Neuronal stem cell (in vitro differentiated cells): ENCODE data around the gene SMIM36.

Experiments
- DNase-seq: peaks from one replicate; pipeline ENCODE4 v3.0.0-alpha.2; 2013; ENCODE audit warnings: low spot score
- H2AFZ ChIP-seq: one replicate; pipeline ENCODE4 v1.6.1; 2013; ENCODE audit warnings: mild to moderate bottlenecking, low read length, inconsistent platforms
- H2AK5ac ChIP-seq: 2 replicates; pipeline ENCODE4 v1.6.1; 2013; ENCODE audit warnings: low read depth, mild to moderate bottlenecking, inconsistent platforms, low read length, moderate library complexity, mixed read lengths
- H2BK120ac ChIP-seq: 2 replicates; pipeline ENCODE4 v1.6.1; 2013; ENCODE audit warnings: low read depth, mild to moderate bottlenecking, inconsistent platforms, low read length, moderate library complexity, mixed read lengths
- H2BK12ac ChIP-seq: one replicate; pipeline ENCODE4 v1.6.1; 2013; ENCODE audit warnings: low read length, inconsistent platforms
- H2BK15ac ChIP-seq: 2 replicates; pipeline ENCODE4 v1.6.1; 2013; ENCODE audit warnings: mild to moderate bottlenecking, low read length, inconsistent platforms, mixed read lengths
- H2BK5ac ChIP-seq: one replicate; pipeline ENCODE4 v1.6.1; 2013; ENCODE audit warnings: inconsistent platforms, mild to moderate bottlenecking, low read length, moderate library complexity
- H3K14ac ChIP-seq: one replicate; pipeline ENCODE4 v1.6.1; 2013; ENCODE audit warnings: low read length, inconsistent platforms
- H3K18ac ChIP-seq: 2 replicates; pipeline ENCODE4 v1.6.1; 2013; ENCODE audit warnings: low read length, inconsistent platforms
- H3K23ac ChIP-seq: 2 replicates; pipeline ENCODE4 v1.6.1; 2013; ENCODE audit warnings: low read depth, mild to moderate bottlenecking, mixed read lengths, low read length, inconsistent platforms; ENCODE audit not compliant: poor library complexity
- H3K27ac ChIP-seq: replicated peaks from 3 replicates; pipeline ENCODE4 v1.5.1; 2013; ENCODE audit warnings: low read length, inconsistent platforms
- H3K27me3 ChIP-seq, 3 experiments: 2 replicates each; pipeline ENCODE4 v1.6.1; 2013; ENCODE audit warnings: low read length in 3 of 3, mild to moderate bottlenecking in 2 of 3, inconsistent platforms in 1 of 3, low read depth in 1 of 3, mixed read lengths in 1 of 3, moderate library complexity in 1 of 3; ENCODE audit not compliant: control insufficient read depth in 3 of 3, insufficient read depth in 3 of 3
- H3K36me3 ChIP-seq, 2 donors: replicated peaks in 1 of 2; 2 replicates each; pipeline ENCODE4 v1.6.1; 2013; ENCODE audit warnings: low read length in 2 of 2; ENCODE audit not compliant: control insufficient read depth in 2 of 2, insufficient read depth in 2 of 2
- H3K4ac ChIP-seq: 2 replicates; pipeline ENCODE4 v1.6.1; 2013; ENCODE audit warnings: inconsistent platforms, mild to moderate bottlenecking, low read length, moderate library complexity
- H3K4me1 ChIP-seq, 2 donors: 1 replicate in 1 of 2; 2 replicates in 1 of 2; pipeline ENCODE4 v1.6.1; 2013; ENCODE audit warnings: low read length in 2 of 2, low read depth in 1 of 2; ENCODE audit not compliant: control insufficient read depth in 2 of 2, insufficient read depth in 1 of 2
- H3K4me2 ChIP-seq: one replicate; pipeline ENCODE4 v1.6.1; 2013; ENCODE audit warnings: mild to moderate bottlenecking, low read length, inconsistent platforms; ENCODE audit not compliant: insufficient read depth, poor library complexity, severe bottlenecking
- H3K4me3 ChIP-seq, 2 donors: 2 replicates each; pipeline ENCODE4 v1.5.1; 2013; ENCODE audit warnings: low read length in 2 of 2, mild to moderate bottlenecking in 2 of 2, inconsistent platforms in 1 of 2, moderate library complexity in 1 of 2
- H3K79me1 ChIP-seq: one replicate; pipeline ENCODE4 v1.6.1; 2013; ENCODE audit warnings: low read depth, mild to moderate bottlenecking, inconsistent platforms, low read length, moderate library complexity
- H3K9ac ChIP-seq: one replicate; pipeline ENCODE4 v1.6.1; 2013; ENCODE audit warnings: mild to moderate bottlenecking, low read depth, low read length, inconsistent platforms; ENCODE audit not compliant: poor library complexity
- H3K9me3 ChIP-seq, 2 donors: replicated peaks in 1 of 2; 2 replicates each; pipeline versions ENCODE3 to v1.6.1; 2013; ENCODE audit warnings: low read length in 2 of 2, mild to moderate bottlenecking in 2 of 2, inconsistent platforms in 1 of 2, low read depth in 1 of 2, mixed read lengths in 1 of 2, moderate library complexity in 1 of 2; ENCODE audit not compliant: control insufficient read depth in 2 of 2, insufficient read depth in 1 of 2
- H4K8ac ChIP-seq: one replicate; pipeline ENCODE4 v1.6.1; 2013; ENCODE audit warnings: low read depth, mild to moderate bottlenecking, inconsistent platforms, low read length, moderate library complexity
- H4K91ac ChIP-seq: one replicate; pipeline ENCODE4 v1.6.1; 2013; ENCODE audit warnings: low read length, low read depth, mild to moderate bottlenecking, inconsistent platforms; ENCODE audit not compliant: poor library complexity
- WGBS, 2 donors: extraction: QIAGEN DNeasy Blood & Tissue Kit; methylation state at CpG; one replicate each; pipeline ENCODE4 v1.1.7; 2013; ENCODE audit warnings: missing lambda C conversion rate in 2 of 2, mixed read lengths in 1 of 2; ENCODE audit not compliant: insufficient read length in 2 of 2, insufficient replicate concordance in 1 of 2; ENCODE audit errors: extremely low coverage in 2 of 2; 5-methylcytosine and 5-hydroxymethylcytosine counted together

The SMIM36 gene

DNA sequence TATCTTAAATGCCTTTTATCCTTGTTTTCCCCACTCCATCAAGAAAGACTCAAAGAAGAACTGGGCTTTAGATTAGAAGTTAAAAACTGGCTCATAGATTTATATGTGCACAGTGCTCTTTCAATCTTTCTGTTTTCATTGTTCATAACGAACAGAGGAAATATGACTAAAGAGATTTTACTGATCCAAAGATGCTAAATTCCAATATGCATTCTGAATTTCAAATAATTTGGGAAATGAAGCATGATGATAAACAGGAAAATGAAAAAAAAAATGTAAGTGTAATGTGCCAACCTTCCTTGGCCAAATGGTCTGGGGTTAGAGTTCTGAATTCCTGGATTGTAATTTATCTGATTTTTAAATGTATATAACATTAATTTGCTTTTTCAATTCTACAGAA, 25.0 kb upstream of the SMIM36 start:
- H3K9ac ChIP-seq: no peak overlapping the region
- WGBS, 2 donors: no CpG with 5 or more reads among the region's 1 CpG
- H2AFZ ChIP-seq: no peak overlapping the region
- no peaks in the 10 kb centered on the region for H3K9me3 ChIP-seq
- no peak overlapping the region for H3K4me3 ChIP-seq
- no peak overlapping the region for H3K18ac ChIP-seq
- no peaks in the 10 kb centered on the region for H3K79me1 ChIP-seq
- H2AK5ac ChIP-seq: no peak overlapping the region
- H4K91ac ChIP-seq: no peak overlapping the region
- H3K4ac ChIP-seq: no peak overlapping the region
- no peaks in the 10 kb centered on the region for H3K36me3 ChIP-seq
- no peak overlapping the region for H3K4me2 ChIP-seq
- H3K4me1 ChIP-seq: no peaks in the 10 kb centered on the region
- H3K27me3 ChIP-seq: no peaks in the 10 kb centered on the region
- H3K14ac ChIP-seq: no peak overlapping the region
- H2BK120ac ChIP-seq: no peak overlapping the region
- no peak overlapping the region for H3K27ac ChIP-seq
- no peak overlapping the region for H2BK15ac ChIP-seq
- no peak overlapping the region for H4K8ac ChIP-seq
- H3K23ac ChIP-seq: no peak overlapping the region
- no peak overlapping the region for H2BK5ac ChIP-seq
- no peak overlapping the region for H2BK12ac ChIP-seq
- DNase-seq: no peak

GRCh38 chr17:55533608-55534007, 22.4 kb upstream of the SMIM36 start:
- no peak overlapping the region for H2BK5ac ChIP-seq
- no peak for DNase-seq
- H3K27ac ChIP-seq: no peak overlapping the region
- H3K4ac ChIP-seq: no peak overlapping the region
- no peak overlapping the region for H2BK120ac ChIP-seq
- H3K9me3 ChIP-seq: peaks cover 0 to 2% of the 10 kb centered on the region in 2 donors
- no peaks in the 10 kb centered on the region for H3K27me3 ChIP-seq
- no peaks in the 10 kb centered on the region for H3K79me1 ChIP-seq
- no peak overlapping the region for H2AFZ ChIP-seq
- H4K8ac ChIP-seq: no peak overlapping the region
- no peak overlapping the region for H3K18ac ChIP-seq
- H2AK5ac ChIP-seq: no peak overlapping the region
- H3K4me1 ChIP-seq: no peaks in the 10 kb centered on the region
- H2BK12ac ChIP-seq: no peak overlapping the region
- H3K4me3 ChIP-seq: no peak overlapping the region
- H3K23ac ChIP-seq: no peak overlapping the region
- no peak overlapping the region for H3K4me2 ChIP-seq
- H3K9ac ChIP-seq: no peak overlapping the region
- no peak overlapping the region for H3K14ac ChIP-seq
- no peaks in the 10 kb centered on the region for H3K36me3 ChIP-seq
- no peak overlapping the region for H4K91ac ChIP-seq
- no peak overlapping the region for H2BK15ac ChIP-seq

DNA sequence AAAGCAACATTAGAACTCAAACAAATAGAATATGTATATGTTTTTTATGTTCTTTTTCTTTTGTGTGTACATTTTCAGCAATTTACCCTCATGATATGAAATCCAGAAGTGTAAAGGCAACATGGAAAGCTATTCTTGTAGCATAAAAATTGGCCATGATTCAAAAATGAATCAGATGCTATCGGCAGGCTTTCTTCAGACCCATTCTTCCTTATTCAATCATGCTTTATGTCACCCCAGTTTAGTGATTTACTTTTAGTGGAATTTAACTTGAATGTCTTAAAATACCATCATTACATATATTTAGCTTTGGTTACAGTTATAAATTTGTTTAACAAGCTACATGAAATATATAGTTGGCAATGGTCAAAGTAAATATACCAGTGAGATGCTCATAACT, 21.4 kb upstream of the SMIM36 start:
- Histone ChIP-seq H3K14ac (no peak overlapping the region), H2AFZ (no peak overlapping the region), H3K79me1 (no peaks in the 10 kb centered on the region), H4K91ac (no peak overlapping the region), H3K4ac (no peak overlapping the region), H3K4me2 (no peak overlapping the region), H3K27me3 (no peaks in the 10 kb centered on the region), H4K8ac (no peak overlapping the region), H2BK12ac (no peak overlapping the region), H3K9me3 (peaks cover 0 to 2% of the 10 kb centered on the region in 2 donors), H2BK15ac (no peak overlapping the region), H2BK5ac (no peak overlapping the region), H2AK5ac (no peak overlapping the region), H3K4me3 (no peak overlapping the region), H3K36me3 (no peaks in the 10 kb centered on the region), H3K4me1 (no peaks in the 10 kb centered on the region), H3K9ac (no peak overlapping the region), H3K18ac (no peak overlapping the region), H3K23ac (no peak overlapping the region), H2BK120ac (no peak overlapping the region), H3K27ac (no peak overlapping the region)
- WGBS, 2 donors: no CpG with 5 or more reads among the region's 1 CpG
- DNase-seq: no peak

GRCh38 chr17:55531053-55531728, 19.9 kb upstream of the SMIM36 start:
- H2BK120ac ChIP-seq: no peak overlapping the region
- no peak overlapping the region for H3K4ac ChIP-seq
- H2AFZ ChIP-seq: no peak overlapping the region
- H3K9ac ChIP-seq: no peak overlapping the region
- H3K23ac ChIP-seq: no peak overlapping the region
- H3K27me3 ChIP-seq: no peaks in the 10 kb centered on the region
- H3K4me2 ChIP-seq: no peak overlapping the region
- no peak overlapping the region for H2AK5ac ChIP-seq
- DNase-seq: no peak
- H3K9me3 ChIP-seq: peaks cover 0 to 2% of the 10 kb centered on the region in 2 donors
- no peaks in the 10 kb centered on the region for H3K36me3 ChIP-seq
- no peak overlapping the region for H2BK12ac ChIP-seq
- H3K27ac ChIP-seq: no peak overlapping the region
- H4K91ac ChIP-seq: no peak overlapping the region
- H3K79me1 ChIP-seq: no peaks in the 10 kb centered on the region
- no peak overlapping the region for H3K4me3 ChIP-seq
- H2BK5ac ChIP-seq: no peak overlapping the region
- no peaks in the 10 kb centered on the region for H3K4me1 ChIP-seq
- WGBS, 2 donors: no CpG with 5 or more reads among the region's 5 CpGs
- no peak overlapping the region for H3K14ac ChIP-seq
- H4K8ac ChIP-seq: no peak overlapping the region
- H3K18ac ChIP-seq: no peak overlapping the region
- no peak overlapping the region for H2BK15ac ChIP-seq
